ENCODE results near the gene ERN2.

DNA sequence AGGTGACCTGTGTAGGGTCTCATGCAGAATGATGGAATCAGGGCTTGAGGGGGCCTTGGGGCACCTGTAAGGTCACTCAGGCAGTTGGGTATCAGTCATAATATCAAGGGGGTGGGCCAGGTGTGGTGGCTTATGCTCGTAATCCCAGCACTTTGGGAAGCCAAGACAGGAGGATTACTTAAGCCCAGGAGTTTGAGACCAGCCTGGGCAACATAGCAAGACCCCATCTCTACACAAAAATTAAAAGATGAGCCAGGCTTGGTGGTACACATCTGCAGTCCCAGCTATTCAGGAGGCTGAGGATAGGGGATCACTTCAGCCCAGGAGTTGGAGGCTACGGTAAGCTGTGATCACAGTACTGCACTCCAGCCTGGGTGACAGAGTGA is 7.5 kb downstream of the ERN2 start:
- TF ChIP-seq, protein P1, sequence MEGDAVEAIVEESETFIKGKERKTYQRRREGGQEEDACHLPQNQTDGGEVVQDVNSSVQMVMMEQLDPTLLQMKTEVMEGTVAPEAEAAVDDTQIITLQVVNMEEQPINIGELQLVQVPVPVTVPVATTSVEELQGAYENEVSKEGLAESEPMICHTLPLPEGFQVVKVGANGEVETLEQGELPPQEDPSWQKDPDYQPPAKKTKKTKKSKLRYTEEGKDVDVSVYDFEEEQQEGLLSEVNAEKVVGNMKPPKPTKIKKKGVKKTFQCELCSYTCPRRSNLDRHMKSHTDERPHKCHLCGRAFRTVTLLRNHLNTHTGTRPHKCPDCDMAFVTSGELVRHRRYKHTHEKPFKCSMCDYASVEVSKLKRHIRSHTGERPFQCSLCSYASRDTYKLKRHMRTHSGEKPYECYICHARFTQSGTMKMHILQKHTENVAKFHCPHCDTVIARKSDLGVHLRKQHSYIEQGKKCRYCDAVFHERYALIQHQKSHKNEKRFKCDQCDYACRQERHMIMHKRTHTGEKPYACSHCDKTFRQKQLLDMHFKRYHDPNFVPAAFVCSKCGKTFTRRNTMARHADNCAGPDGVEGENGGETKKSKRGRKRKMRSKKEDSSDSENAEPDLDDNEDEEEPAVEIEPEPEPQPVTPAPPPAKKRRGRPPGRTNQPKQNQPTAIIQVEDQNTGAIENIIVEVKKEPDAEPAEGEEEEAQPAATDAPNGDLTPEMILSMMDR (IDR thresholded peaks at IDR 0.05; ENCODE audit: poor library complexity), result no peak
- no peak for TF ChIP-seq EZH2 (IDR thresholded peaks at IDR 0.05; ENCODE audit: borderline replicate concordance)

Measured in hepatocyte (in vitro differentiated cells).